Activated naive CD4-positive, alpha-beta T cell treated with anti-CD3 and anti-CD28 coated beads for 36 hours (primary cell): ENCODE data around the gene NDST1. TPM values are rescaled to one million over a fixed set of nuclear protein-coding genes. Genes with fewer than 3 reads are reported as not detected.

Experiments
- CTCF ChIA-PET: fragments of 350-600 bp; sonication (Branson Sonifier 250); formaldehyde crosslinking; loops from one replicate; lab custom pipeline; 2021; ENCODE audit warnings: antibody characterized with exemption; lab: Charles Lee
- DNase-seq: peaks from one replicate; pipeline ENCODE4 v3.0.0-alpha.2; 2020
- H3K27ac Mint-ChIP-seq: one replicate; pipeline ENCODE4 v1.8.0; 2021; ENCODE audit warnings: mild to moderate bottlenecking, mixed read lengths
- H3K27me3 Mint-ChIP-seq: one replicate; pipeline ENCODE4 v1.8.0; 2021; ENCODE audit warnings: low read depth, mixed read lengths
- H3K36me3 Mint-ChIP-seq: one replicate; pipeline ENCODE4 v1.8.0; 2021; ENCODE audit warnings: low read depth, mixed read lengths
- H3K4me1 Mint-ChIP-seq: one replicate; pipeline ENCODE4 v1.8.0; 2021; ENCODE audit warnings: low read depth, mixed read lengths
- H3K4me3 Mint-ChIP-seq: one replicate; pipeline ENCODE4 v1.8.0; 2021; ENCODE audit warnings: mild to moderate bottlenecking, moderate library complexity, mixed read lengths
- H3K9me3 Mint-ChIP-seq: one replicate; pipeline ENCODE4 v1.8.0; 2021; ENCODE audit warnings: mixed read lengths
- intact Hi-C: fragments of 100-400 bp; cut with micrococcal nuclease; formaldehyde crosslinking; loops from one replicate; pipeline ENCODE4 v1.15.1; 2023
- total RNA-seq, 2 experiments: library from RNA; stranded (reverse); gene quantifications; one replicate each; pipeline ENCODE4 v1.2.3, GENCODE V29; 2021

The NDST1 gene
- total RNA-seq, 2 experiments from 2014 or later: 2.4 to 3.3 TPM

DNA sequence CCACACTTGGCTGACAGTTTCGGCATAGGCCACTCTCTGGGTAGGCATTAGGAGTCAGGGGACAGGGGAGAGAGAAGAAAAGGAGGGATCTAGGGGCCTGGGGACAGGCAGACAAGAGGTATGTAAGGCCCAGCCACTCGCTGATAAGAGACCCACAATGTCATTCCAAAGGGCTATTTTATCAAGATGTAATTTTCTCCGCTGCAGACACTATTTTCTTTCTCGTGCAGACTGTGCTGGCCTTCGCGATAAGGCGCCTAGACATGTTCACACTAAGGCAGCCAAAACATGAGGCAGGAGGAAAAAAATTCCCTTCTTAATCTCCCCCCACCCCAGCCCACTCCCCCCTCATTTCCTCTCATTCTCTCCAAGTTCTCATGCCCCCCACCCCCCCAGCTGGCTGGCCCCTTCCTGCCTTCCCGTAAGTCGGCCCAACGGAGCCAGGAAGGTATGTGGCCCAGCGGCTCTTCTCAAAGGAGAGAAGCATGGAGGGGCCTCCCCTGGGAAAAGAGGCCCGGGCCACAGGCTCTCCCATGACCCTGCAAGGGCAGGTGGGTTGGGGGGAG, 87.6 kb downstream of the NDST1 start:
- Mint-ChIP-seq H3K36me3 (no peaks in the 10 kb centered on the region), H3K27ac (no peak overlapping the region), H3K9me3 (no peaks in the 10 kb centered on the region), H3K4me1 (no peaks in the 10 kb centered on the region), H3K4me3 (no peak overlapping the region), H3K27me3 (no peaks in the 10 kb centered on the region)
- DNase-seq: no peak
- intact Hi-C loops: no loop called here
- CTCF ChIA-PET: no interaction called here

- intact Hi-C loops: no loop called here
- Mint-ChIP-seq H3K9me3 (no peaks in the 10 kb centered on the region), H3K4me3 (no peak overlapping the region), H3K27ac (no peak overlapping the region), H3K27me3 (no peaks in the 10 kb centered on the region), H3K4me1 (no peaks in the 10 kb centered on the region), H3K36me3 (no peaks in the 10 kb centered on the region)
- DNase-seq: no peak
- CTCF ChIA-PET: no interaction called here
Measured at GRCh38 chr5:150596313-150596712, 88.4 kb downstream of the NDST1 start.

DNA sequence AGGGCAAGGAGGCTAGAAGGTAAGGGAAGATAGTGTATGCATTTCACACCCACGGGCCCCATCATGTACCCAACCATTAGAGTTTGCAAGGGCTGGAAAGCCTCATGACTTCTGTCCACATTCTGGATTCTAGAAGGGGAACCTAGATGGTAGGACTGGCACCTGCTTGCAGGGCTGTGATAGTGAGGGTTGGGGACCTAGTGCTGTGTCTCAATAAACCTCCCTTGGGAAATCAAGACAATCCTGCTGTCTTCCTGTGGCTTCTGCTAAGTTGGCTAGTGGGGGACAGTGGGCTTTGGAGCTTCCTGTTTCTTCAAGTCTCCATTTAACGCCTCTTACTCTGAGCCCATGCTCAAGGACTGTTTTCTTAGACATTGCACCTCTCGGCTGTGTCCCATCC, 88.9 kb downstream of the NDST1 start:
- no peaks in the 10 kb centered on the region for H3K36me3 Mint-ChIP-seq
- H3K4me1 Mint-ChIP-seq: no peaks in the 10 kb centered on the region
- no peak overlapping the region for H3K27ac Mint-ChIP-seq
- DNase-seq: no peak
- no peaks in the 10 kb centered on the region for H3K27me3 Mint-ChIP-seq
- H3K4me3 Mint-ChIP-seq: no peak overlapping the region
- intact Hi-C loops: no loop called here
- H3K9me3 Mint-ChIP-seq: no peaks in the 10 kb centered on the region
- CTCF ChIA-PET: no interaction called here

- H3K4me1 Mint-ChIP-seq: no peaks in the 10 kb centered on the region
- no peak overlapping the region for H3K4me3 Mint-ChIP-seq
- H3K36me3 Mint-ChIP-seq: no peaks in the 10 kb centered on the region
- no peak overlapping the region for H3K27ac Mint-ChIP-seq
- no peaks in the 10 kb centered on the region for H3K9me3 Mint-ChIP-seq
- intact Hi-C loops: no loop called here
- CTCF ChIA-PET: no interaction called here
- H3K27me3 Mint-ChIP-seq: no peaks in the 10 kb centered on the region
- no peak for DNase-seq
Measured at GRCh38 chr5:150598006-150598405, 90.1 kb downstream of the NDST1 start.

DNA sequence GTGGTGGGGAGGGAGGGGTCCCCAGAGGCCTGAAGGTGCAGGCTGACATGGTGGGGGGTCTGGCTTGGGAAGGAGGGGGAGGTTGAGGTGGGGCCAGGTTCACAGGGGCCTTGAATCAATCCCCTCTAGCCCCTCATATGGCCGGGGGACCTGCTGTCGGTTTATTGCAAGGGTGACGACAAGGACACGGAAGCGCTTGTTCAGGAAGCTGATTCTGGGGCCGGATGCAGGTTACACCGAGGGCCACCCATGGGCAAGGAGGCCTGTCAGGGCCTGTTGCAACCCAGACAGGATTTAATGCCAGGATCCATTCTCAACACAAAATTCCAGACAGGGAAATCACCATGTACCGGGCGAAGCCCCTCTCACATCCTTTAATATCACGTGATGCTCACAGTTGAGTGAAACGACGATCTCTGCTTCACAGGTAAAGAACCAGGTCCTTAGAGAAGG, 90.9 kb downstream of the NDST1 start:
- H3K4me1 Mint-ChIP-seq: no peaks in the 10 kb centered on the region
- H3K27ac Mint-ChIP-seq: no peak overlapping the region
- H3K36me3 Mint-ChIP-seq: no peaks in the 10 kb centered on the region
- no peaks in the 10 kb centered on the region for H3K27me3 Mint-ChIP-seq
- no peaks in the 10 kb centered on the region for H3K9me3 Mint-ChIP-seq
- DNase-seq: no peak
- intact Hi-C loops: no loop called here
- no peak overlapping the region for H3K4me3 Mint-ChIP-seq
- CTCF ChIA-PET: no interaction called here

DNA sequence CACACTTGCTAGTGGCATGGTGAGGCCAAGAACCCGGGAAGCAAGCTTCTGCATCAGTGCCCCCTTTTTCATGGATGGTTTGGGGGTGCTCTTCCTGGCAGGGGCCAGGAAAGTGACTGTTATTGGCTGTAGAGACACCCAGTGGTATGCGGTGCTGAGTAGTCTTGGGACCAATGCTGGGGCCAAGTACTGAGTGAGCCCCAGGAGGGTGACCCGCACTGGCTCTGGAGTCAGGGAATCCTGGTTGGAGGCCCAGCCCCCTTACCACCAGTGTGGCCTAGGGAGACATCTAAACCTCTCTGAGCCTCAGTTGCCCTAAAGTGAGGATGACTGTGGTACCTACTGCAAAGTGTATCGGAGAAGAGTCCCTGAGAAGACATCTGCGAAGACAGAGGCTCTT, 91.3 kb downstream of the NDST1 start:
- no peaks in the 10 kb centered on the region for H3K4me1 Mint-ChIP-seq
- H3K4me3 Mint-ChIP-seq: no peak overlapping the region
- DNase-seq: no peak
- H3K27ac Mint-ChIP-seq: no peak overlapping the region
- H3K27me3 Mint-ChIP-seq: no peaks in the 10 kb centered on the region
- H3K9me3 Mint-ChIP-seq: no peaks in the 10 kb centered on the region
- CTCF ChIA-PET: no interaction called here
- intact Hi-C loops: no loop called here
- no peaks in the 10 kb centered on the region for H3K36me3 Mint-ChIP-seq

DNA sequence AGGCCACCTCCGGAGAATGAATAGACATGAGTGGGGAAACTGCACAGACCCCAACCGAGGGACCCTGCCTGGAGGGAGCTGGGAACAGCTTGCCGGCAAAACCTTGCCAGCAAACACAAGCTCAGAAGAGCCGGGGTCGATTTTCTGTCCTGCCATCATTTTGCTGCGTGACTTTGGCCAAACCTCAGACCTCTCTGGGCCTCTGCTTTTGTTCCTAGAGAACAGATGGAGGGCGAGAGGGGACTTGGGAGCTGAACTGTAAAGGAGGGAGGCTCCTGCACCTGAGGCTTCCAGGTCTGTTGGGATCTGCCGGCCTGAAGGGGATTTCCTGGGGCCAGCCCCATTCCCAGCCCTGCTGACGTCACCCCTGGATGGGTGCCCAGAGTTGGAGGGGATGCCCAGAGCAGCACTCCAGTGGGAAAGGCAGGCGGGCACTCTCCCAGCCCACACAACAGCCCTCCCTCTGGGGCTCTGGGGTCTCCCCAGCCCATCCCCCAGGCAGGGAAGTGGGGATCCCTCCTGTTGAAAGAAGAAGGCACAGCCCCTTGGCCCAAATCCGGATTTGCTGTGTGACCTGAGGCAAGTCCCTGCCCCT, 92.1 kb downstream of the NDST1 start:
- Mint-ChIP-seq H3K4me3 (no peak overlapping the region), H3K9me3 (no peaks in the 10 kb centered on the region), H3K36me3 (no peaks in the 10 kb centered on the region), H3K4me1 (no peaks in the 10 kb centered on the region), H3K27ac (no peak overlapping the region), H3K27me3 (no peaks in the 10 kb centered on the region)
- DNase-seq: no peak
- intact Hi-C loops: no loop called here
- CTCF ChIA-PET: no interaction called here

- Mint-ChIP-seq H3K9me3 (no peaks in the 10 kb centered on the region), H3K4me3 (no peak overlapping the region), H3K4me1 (no peaks in the 10 kb centered on the region), H3K27me3 (no peaks in the 10 kb centered on the region), H3K27ac (no peak overlapping the region), H3K36me3 (no peaks in the 10 kb centered on the region)
- no peak for DNase-seq
- CTCF ChIA-PET: no interaction called here
- intact Hi-C loops: no loop called here
Measured at GRCh38 chr5:150600616-150601490, 92.9 kb downstream of the NDST1 start.

DNA sequence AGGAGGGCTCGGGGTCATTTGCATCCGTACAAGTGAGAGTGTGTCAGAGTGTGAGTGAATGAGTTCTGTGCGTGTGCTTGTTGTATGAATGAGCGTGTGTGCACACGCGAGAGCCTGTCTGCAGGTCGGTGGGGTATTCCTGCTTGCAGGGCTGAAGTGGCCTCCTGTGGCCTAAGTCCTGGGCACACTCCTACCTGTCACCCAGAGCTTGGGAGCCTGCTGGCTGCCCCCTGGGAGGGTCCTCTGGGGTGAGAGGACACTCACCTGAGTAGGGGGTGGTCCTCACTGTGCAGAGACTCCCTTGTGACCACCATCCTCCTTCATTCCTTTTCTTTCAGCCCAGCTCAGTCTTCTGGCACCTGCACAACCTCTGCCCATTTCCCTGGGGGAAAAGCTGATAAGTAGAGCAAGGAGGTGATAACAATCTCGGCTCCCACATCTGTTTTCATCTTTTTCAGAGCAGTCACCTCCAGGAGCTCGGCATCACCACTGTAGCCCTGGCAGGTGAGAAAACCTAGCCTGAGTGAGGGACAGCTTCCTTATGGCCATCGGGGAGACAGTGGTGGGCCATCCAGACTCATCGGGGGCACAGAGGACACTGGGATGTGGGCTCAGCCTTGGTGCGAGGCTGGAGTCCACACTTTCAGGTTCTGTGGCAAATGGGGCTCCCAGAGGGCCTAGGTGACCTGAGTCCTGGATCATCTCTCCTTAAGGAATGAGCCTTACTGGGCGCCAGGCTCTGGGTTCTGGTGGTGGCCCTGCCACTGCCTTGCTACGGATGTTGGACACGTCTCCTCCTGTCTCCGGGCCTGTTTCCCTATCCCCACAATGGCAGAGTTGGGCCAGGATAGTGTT, 93.8 kb downstream of the NDST1 start:
- H3K27ac Mint-ChIP-seq: no peak overlapping the region
- no peaks in the 10 kb centered on the region for H3K27me3 Mint-ChIP-seq
- CTCF ChIA-PET: interaction anchor here (0.6 kb wide), 1 partner anchor 384 kb away, joined by 3 read pairs; no protein-coding TSS in a partner anchor
- H3K36me3 Mint-ChIP-seq: no peaks in the 10 kb centered on the region
- H3K4me3 Mint-ChIP-seq: no peak overlapping the region
- intact Hi-C loops: no loop called here
- H3K4me1 Mint-ChIP-seq: no peaks in the 10 kb centered on the region
- no peaks in the 10 kb centered on the region for H3K9me3 Mint-ChIP-seq
- no peak for DNase-seq

DNA sequence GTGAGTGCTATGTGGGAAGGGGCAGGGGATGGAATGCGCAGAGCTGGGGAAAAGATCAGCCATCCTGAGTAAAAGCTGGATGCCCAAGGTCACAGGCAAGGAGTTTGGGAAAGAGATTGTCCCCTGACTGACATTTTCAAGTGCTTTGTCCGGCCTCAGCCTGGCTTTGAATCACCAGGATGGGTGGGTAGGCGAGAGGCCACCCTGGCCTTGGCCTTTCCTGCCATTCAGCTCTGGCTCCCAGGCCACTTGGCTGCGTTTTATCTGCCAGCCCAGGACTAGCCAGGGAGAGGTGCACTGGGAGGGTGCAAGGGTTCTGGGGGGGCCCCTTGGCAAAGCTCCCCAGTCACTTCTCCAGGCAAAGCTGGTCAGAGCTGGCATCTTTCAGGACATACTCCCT, 95.1 kb downstream of the NDST1 start:
- intact Hi-C loops: no loop called here
- Mint-ChIP-seq H3K36me3 (no peaks in the 10 kb centered on the region), H3K4me1 (no peaks in the 10 kb centered on the region), H3K9me3 (no peaks in the 10 kb centered on the region), H3K4me3 (no peak overlapping the region), H3K27ac (no peak overlapping the region), H3K27me3 (no peaks in the 10 kb centered on the region)
- CTCF ChIA-PET: interaction anchor here (0.6 kb wide), 1 partner anchor 282 kb away, joined by 4 read pairs; no protein-coding TSS in a partner anchor
- DNase-seq: no peak

DNA sequence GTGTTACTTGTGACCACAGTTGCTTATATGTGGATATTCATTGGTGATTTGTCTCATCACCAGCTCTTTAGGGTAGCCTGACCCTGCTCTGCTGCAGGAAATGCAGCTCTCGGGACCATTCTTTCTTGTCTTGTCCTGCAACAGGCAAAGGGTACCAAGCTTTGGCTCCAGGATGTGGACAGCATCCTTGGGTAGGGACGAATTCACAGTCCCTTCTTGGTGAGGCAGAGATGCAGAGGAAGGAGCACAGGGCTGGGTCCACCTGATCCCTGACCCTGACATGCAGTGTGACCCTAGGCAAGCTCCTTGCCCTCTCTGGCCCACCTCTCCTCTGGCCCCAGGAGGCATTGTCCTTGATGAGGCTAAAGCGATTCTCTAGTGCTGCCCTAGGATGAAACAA, 95.6 kb downstream of the NDST1 start:
- no peaks in the 10 kb centered on the region for H3K4me1 Mint-ChIP-seq
- H3K36me3 Mint-ChIP-seq: no peaks in the 10 kb centered on the region
- CTCF ChIA-PET: interaction anchor here (0.6 kb wide), 1 partner anchor 282 kb away, joined by 4 read pairs; no protein-coding TSS in a partner anchor
- H3K9me3 Mint-ChIP-seq: no peaks in the 10 kb centered on the region
- no peak overlapping the region for H3K27ac Mint-ChIP-seq
- no peak for DNase-seq
- no peaks in the 10 kb centered on the region for H3K27me3 Mint-ChIP-seq
- intact Hi-C loops: no loop called here
- H3K4me3 Mint-ChIP-seq: no peak overlapping the region

DNA sequence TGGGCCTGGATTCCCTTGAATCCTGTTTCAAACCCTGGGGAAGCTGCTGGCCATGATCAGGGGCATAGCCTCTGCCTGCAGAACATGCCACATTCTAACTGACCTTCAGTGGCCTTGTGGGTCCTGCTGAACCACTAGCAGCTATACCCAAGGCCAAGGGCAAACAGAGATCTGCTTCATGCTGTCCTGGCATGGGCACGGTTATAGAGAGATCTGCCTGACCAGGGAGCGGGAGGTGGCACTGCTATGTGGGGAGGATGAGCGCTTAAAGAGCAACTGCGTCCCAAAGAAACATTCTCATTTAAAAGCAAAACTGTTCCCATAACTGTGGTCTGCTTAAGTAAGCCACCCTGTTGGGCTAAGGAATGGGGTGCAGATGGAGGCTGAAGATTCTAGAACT, 96.1 kb downstream of the NDST1 start:
- H3K27ac Mint-ChIP-seq: no peak overlapping the region

More for the DNA sequence above, 96.1 kb downstream of the NDST1 start:
- no peaks in the 10 kb centered on the region for H3K27me3 Mint-ChIP-seq
- DNase-seq: no peak
- no peak overlapping the region for H3K4me3 Mint-ChIP-seq
- no peaks in the 10 kb centered on the region for H3K4me1 Mint-ChIP-seq
- CTCF ChIA-PET: interaction anchor here (0.6 kb wide), 1 partner anchor 700 kb away, joined by 3 read pairs; no protein-coding TSS in a partner anchor
- intact Hi-C loops: no loop called here
- H3K9me3 Mint-ChIP-seq: no peaks in the 10 kb centered on the region
- no peaks in the 10 kb centered on the region for H3K36me3 Mint-ChIP-seq
